GM18507 (cell line): Measurements from ENCODE around the gene PSME2.

ENCODE experiments used
- DNase-seq: peaks from one replicate; pipeline ENCODE4 v3.0.0; 2011; ENCODE audit warnings: low read depth; ENCODE audit not compliant: insufficient read length; ENCODE audit errors: extremely low spot score
- FAIRE-seq: peaks from 2 replicates; lab custom pipeline; 2011; peaks lifted over from hg19 to GRCh38; lab: Jason Lieb, UNC

Gene PSME2

GRCh38 chr14:24098927-24099813 is 47.2 kb downstream of the PSME2 start:
- DNase-seq (no peak), FAIRE-seq (no peak)

GRCh38 chr14:24098229-24098926 is 48.0 kb downstream of the PSME2 start:
- no peak for DNase-seq
- FAIRE-seq: no peak

- no peak for FAIRE-seq
- DNase-seq: no peak
Observed at GRCh38 chr14:24096545-24097181, 49.7 kb downstream of the PSME2 start.

- FAIRE-seq (peak; percentile 99), DNase-seq (peak; percentile 87)
Observed at GRCh38 chr14:24095271-24096068, 50.9 kb downstream of the PSME2 start.

- FAIRE-seq: no peak
- DNase-seq: no peak
Observed at GRCh38 chr14:24094841-24095270, 51.6 kb downstream of the PSME2 start.

- FAIRE-seq (peak; percentile 81), DNase-seq (peak; percentile 81)
Observed at GRCh38 chr14:24093901-24094840, 52.2 kb downstream of the PSME2 start, which contains the start of gene PCK2. Gene PCK2, plus strand, starts transcription at chr14:24094311. Its CDS starts 95 bp downstream, at chr14:24094406.
